Activated effector memory CD4-positive, alpha-beta T cell treated with anti-CD3 and anti-CD28 coated beads, Interleukin-2, amount 50 U/mL, for 16 hours (primary cell): ENCODE measurements around the gene TEKT2.

ENCODE experiments used
- DNase-seq: peaks from one replicate; pipeline ENCODE4 v3.0.0-alpha.2; 2020

TEKT2 gene

GRCh38 chr1:36132029-36132428 is 48.1 kb downstream of the TEKT2 start:
- DNase-seq: no peak

DNA sequence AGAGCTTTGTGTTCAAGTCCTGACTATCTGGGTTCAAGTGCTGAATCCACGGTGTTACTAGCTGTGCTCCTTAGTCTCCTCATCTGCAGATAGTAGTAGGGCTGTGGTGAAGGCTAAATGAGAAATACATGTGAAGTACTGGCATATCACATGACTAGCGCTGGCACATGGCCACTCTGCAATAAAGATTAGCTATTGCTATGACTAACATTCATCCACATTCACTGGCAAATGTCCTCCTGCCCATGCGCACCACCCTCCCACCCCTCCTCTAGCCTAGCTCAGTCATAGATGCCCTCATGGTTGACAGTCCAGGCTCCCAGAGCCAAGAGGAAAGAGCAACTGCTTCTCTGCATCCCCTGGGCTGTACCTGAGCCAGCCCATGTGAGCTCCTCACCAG is 49.6 kb downstream of the TEKT2 start:
- no peak for DNase-seq

DNA sequence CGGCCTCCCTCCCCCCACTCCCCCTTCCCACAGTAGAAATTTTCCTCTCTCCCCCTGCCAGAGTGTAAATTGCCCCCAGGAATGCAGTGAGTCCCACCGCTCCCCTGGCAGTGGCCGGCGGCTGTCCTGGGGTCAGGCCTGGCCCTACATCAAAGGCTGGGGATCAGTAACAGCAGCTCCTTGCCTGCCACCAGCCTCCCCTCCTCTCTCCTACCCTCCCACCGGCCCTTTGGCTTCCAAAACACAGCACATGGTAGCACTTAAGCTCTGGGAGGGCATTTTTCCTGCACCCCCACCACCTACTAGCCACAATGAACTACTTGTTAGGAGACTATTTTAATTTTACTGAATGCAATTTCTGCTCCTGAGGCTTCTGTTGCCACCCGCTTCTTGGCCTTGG is 50.1 kb downstream of the TEKT2 start:
- no peak for DNase-seq

DNA sequence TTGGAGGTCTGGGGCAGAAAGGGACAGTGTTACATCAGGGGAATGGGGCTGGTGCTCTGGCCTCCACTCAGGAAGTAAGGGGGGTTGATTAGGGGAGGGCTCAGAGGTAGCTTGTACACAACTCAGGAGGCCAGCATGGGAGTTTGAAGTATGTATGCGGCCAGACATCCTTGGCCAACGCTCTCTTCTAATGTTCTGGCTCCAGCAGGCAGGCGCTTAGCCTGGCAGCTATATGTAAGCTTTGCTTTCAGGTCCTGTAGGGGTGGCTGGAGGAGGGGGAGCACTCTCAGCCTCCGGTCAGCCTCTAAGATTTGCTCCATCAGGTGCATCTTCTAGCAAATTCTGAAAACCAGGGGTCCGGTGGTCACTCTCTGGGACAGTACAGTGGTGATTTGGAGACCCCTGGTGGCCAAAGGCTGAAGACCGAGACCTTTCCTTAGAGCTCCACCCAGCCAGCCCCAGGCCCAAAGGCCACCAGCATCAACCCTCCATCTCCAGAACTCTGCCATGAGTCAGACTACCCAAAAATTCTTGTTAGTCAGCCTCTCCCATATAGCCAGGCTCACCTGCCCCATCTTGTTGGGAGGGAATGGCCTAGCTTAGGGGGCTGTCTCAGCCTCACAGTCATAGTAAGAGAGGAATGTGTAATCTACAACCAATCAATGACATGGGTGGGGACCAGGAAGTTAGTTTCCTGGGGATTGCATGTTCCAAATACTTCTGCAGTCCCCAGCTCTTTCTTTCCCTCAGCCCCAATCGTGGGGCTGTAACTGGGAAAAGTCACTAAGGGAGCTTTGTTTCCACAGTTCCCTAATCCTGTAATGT is 50.8 kb downstream of the TEKT2 start:
- DNase-seq: no peak

GRCh38 chr1:36135330-36135667 is 51.4 kb downstream of the TEKT2 start:
- no peak for DNase-seq

GRCh38 chr1:36135796-36136195 is 51.9 kb downstream of the TEKT2 start:
- no peak for DNase-seq

- no peak for DNase-seq
Measured at GRCh38 chr1:36136535-36136934, 52.6 kb downstream of the TEKT2 start.

- no peak for DNase-seq
Measured at GRCh38 chr1:36137226-36137625, 53.3 kb downstream of the TEKT2 start.

- DNase-seq: no peak
Measured at GRCh38 chr1:36137776-36138175, 53.9 kb downstream of the TEKT2 start.
